Mucosa of descending colon (tissue), 3 donors: ENCODE data around the gene APH1A. TPM values are rescaled to one million over a fixed set of nuclear protein-coding genes. Genes with fewer than 3 reads are reported as not detected.

Source experiments
- ATAC-seq: fragments of 200-7000 bp; cut with Tn5 transposase; one replicate; pipeline ENCODE4 v1.9.1; 2020; ENCODE audit warnings: mild to moderate bottlenecking, moderate library complexity
- DNase-seq, 3 donors: peaks; one replicate each; pipeline ENCODE4 v3.0.0-alpha.2; 2020
- H3K36me3 ChIP-seq: fragments of 200-600 bp; one replicate; pipeline ENCODE4 v1.8.0; 2021; ENCODE audit warnings: low read depth, mild to moderate bottlenecking
- H3K4me1 ChIP-seq: fragments of 200-600 bp; one replicate; pipeline ENCODE4 v1.8.0; 2021; ENCODE audit warnings: low read depth, mild to moderate bottlenecking
- H3K4me3 ChIP-seq: fragments of 200-600 bp; one replicate; pipeline ENCODE4 v1.8.0; 2021; ENCODE audit warnings: mild to moderate bottlenecking
- H3K9me3 ChIP-seq: fragments of 200-600 bp; one replicate; pipeline ENCODE4 v1.8.0; 2021; ENCODE audit warnings: mild to moderate bottlenecking
- CTCF ChIP-seq: fragments of 200-600 bp; IDR thresholded peaks from one replicate; pipeline ENCODE4 v1.8.0; 2022; ENCODE audit warnings: antibody characterized with exemption, mild to moderate bottlenecking
- intact Hi-C, 2 donors: fragments of 100-400 bp; cut with DNase I in 1 of 2; cut with micrococcal nuclease in 1 of 2; formaldehyde crosslinking; loops; one replicate each; pipeline versions ENCODE4 v1.11.0 to v1.11.1; 2022; cut with DNase I, micrococcal nuclease
- total RNA-seq, 3 donors: library from RNA; stranded (reverse); fragmentation: NEBNext Ultra II Directional in 2 of 3; extraction: Animal tissue kit (Norgen Biotek cat#: 25700) in 2 of 3; gene quantifications; one replicate each; pipeline versions ENCODE4 v1.2.1 to v1.2.4, GENCODE V29; 2021 to 2023
- donor health status: DM: no; HTN: no; CAD: no; lungs with moderate emphysema.
- donor health status: DM: no; HTN: no; CAD: no.
- donor health status: DM: no; HTN: yes; CAD: no.

The APH1A gene
- total RNA-seq, 3 donors from 2014 or later: 128 to 212 (median 188) TPM

- intact Hi-C loops: no loop called here
- no peaks in the 10 kb centered on the region for H3K9me3 ChIP-seq
- H3K4me1 ChIP-seq: peaks cover 7% of the 10 kb centered on the region
- ATAC-seq (no peak), DNase-seq (no peak)
- TF ChIP-seq CTCF: no peak
- peak overlapping the region; percentile 83 for H3K4me3 ChIP-seq
- no peaks in the 10 kb centered on the region for H3K36me3 ChIP-seq
Observed at GRCh38 chr1:150267896-150268295, 920 bp downstream of the APH1A start.

DNA sequence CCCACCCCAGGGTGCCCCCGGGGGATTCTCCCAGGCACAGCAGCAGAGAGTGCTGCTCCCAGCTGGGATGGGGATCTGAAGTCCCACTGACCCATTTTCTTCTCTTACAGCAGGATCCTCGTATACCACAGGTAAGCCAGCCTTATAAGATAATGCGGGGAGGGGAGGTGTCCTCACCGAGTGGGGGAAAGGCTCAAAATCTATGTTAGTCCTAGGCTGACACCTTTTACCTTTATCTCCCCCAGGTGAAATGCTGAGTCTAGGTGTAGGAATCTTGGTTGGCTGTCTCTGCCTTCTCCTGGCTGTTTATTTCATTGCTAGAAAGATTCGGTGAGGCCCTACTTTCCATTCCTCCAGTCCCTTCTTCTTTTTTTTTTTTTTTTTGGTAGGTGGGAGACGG lies 5.3 kb downstream of the APH1A start:
- no peaks in the 10 kb centered on the region for H3K36me3 ChIP-seq
- no peak for TF ChIP-seq CTCF
- intact Hi-C loops: no loop called here

DNA sequence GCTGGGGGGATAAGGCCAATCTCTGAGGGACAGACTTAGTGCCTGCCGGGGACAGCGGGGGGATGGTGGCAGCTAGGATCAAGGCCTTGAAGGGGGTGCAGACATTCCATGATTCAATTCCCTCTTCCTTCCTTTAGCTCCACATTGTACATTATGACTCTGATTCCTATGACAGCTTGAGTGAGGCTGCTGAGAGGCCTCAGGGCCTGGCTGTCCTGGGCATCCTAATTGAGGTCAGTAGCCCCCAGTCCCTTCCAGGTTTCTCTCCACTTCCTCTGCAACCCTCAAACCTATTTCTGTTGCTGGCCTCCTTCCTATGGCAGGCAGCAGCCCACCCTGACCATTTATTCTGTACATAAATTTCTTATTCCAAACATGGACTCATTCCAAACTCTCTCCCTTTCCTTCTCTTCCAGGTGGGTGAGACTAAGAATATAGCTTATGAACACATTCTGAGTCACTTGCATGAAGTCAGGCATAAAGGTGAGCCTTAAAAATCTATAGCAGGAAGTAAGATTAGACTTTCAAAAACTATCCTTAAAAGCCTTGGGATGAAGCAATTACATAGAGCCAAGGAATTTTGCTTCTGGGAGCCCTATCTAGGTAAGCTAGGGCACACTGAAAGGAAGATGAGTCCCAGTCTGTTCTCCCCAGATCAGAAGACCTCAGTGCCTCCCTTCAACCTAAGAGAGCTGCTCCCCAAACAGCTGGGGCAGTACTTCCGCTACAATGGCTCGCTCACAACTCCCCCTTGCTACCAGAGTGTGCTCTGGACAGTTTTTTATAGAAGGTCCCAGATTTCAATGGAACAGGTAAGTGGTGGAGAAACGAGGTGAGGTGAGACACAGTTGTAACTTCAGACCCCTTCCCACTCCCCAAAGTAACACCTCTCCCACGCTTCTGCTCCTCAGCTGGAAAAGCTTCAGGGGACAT lies 6.2 kb downstream of the APH1A start:
- peak; percentile 27 for ATAC-seq
- Histone ChIP-seq H3K4me1 (peaks cover 12% of the 10 kb centered on the region), H3K36me3 (no peaks in the 10 kb centered on the region), H3K4me3 (no peak overlapping the region), H3K9me3 (no peaks in the 10 kb centered on the region)
- DNase-seq: no peak
- intact Hi-C loops: no loop called here
- TF ChIP-seq CTCF: no peak

More for the DNA sequence above, 5.3 kb downstream of the APH1A start:
- Histone ChIP-seq H3K4me3 (no peak overlapping the region), H3K9me3 (no peaks in the 10 kb centered on the region), H3K4me1 (peaks cover 15% of the 10 kb centered on the region)
- ATAC-seq (no peak), DNase-seq (no peak)

- H3K36me3 ChIP-seq: no peaks in the 10 kb centered on the region
- DNase-seq: no peak
- TF ChIP-seq CTCF: no peak
- intact Hi-C loops: no loop called here
- H3K9me3 ChIP-seq: no peaks in the 10 kb centered on the region
- H3K4me1 ChIP-seq: peaks cover 11% of the 10 kb centered on the region
- no peak overlapping the region for H3K4me3 ChIP-seq
- no peak for ATAC-seq
Observed at GRCh38 chr1:150261367-150261766, 7.4 kb downstream of the APH1A start.

DNA sequence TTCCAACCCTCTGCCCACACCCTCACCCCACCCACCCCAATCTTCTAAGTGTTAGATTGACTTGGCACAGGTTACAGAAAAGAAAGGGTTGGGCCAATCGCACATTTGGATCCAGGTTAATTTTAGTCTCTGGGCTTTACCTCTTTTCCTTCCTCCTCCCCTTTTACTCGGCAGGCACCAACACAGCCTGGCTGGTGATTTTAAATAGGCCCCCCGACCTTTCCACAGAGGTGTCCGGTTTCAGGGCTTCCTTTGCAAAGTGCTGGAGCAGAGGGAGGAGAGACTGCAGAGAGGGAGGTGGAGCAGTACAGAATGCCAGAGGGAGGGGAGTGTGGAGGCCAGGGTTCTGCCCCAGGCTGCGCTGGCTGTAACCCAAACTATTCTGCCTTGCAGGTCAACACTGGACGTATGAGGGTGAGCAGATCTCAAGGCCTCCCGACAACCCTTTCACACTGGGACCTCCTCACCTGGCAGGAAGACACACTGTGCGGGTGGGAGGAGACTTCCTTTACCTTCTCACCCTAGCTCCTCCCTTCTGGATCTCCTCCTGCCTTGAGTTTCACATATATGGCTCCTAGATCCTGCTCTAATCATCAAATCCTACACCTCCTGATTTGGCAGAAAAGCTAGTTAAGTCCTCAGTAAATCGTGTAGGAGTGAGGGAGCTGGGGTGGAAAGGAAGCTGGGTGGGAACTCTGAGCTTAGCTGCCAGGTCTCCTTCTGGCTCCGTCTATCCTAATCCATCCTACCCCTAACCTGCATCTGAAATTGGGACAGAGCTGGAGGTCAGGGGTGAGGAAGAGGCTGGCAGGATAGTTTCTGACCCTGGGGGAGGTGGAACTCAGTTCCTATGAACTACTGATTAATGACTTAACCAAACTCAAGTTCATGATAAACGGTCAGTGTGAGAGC lies 8.8 kb downstream of the APH1A start:
- no peaks in the 10 kb centered on the region for H3K36me3 ChIP-seq
- no peak overlapping the region for H3K4me3 ChIP-seq
- intact Hi-C loops: no loop called here
- TF ChIP-seq CTCF: no peak
- DNase-seq (peak; percentile 57 to 72 (median 64)), ATAC-seq (peak; percentile 70)
- no peaks in the 10 kb centered on the region for H3K9me3 ChIP-seq
- H3K4me1 ChIP-seq: peaks cover 19% of the 10 kb centered on the region
